ENCODE measurements around the gene TRIM67.

TRIM67 gene

GRCh38 chr1:231232870-231233734, 71.2 kb downstream of the TRIM67 start:
- TF ChIP-seq, protein P1, sequence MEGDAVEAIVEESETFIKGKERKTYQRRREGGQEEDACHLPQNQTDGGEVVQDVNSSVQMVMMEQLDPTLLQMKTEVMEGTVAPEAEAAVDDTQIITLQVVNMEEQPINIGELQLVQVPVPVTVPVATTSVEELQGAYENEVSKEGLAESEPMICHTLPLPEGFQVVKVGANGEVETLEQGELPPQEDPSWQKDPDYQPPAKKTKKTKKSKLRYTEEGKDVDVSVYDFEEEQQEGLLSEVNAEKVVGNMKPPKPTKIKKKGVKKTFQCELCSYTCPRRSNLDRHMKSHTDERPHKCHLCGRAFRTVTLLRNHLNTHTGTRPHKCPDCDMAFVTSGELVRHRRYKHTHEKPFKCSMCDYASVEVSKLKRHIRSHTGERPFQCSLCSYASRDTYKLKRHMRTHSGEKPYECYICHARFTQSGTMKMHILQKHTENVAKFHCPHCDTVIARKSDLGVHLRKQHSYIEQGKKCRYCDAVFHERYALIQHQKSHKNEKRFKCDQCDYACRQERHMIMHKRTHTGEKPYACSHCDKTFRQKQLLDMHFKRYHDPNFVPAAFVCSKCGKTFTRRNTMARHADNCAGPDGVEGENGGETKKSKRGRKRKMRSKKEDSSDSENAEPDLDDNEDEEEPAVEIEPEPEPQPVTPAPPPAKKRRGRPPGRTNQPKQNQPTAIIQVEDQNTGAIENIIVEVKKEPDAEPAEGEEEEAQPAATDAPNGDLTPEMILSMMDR (IDR thresholded peaks at IDR 0.05; ENCODE audit: unreplicated experiment in 3 of 3), result no peak
- Mint-ChIP-seq H3K36me3 (ENCODE audit: low read depth) (peaks cover 23% of the 10 kb centered on the region), H3K4me1 (peaks cover 15% of the 10 kb centered on the region), H3K9me3 (no peaks in the 10 kb centered on the region), H3K4me3 (no peak overlapping the region), H3K27me3 (ENCODE audit: low read depth) (no peaks in the 10 kb centered on the region), H3K27ac (peak overlapping the region; percentile 3 to 90 (median 10))

DNA sequence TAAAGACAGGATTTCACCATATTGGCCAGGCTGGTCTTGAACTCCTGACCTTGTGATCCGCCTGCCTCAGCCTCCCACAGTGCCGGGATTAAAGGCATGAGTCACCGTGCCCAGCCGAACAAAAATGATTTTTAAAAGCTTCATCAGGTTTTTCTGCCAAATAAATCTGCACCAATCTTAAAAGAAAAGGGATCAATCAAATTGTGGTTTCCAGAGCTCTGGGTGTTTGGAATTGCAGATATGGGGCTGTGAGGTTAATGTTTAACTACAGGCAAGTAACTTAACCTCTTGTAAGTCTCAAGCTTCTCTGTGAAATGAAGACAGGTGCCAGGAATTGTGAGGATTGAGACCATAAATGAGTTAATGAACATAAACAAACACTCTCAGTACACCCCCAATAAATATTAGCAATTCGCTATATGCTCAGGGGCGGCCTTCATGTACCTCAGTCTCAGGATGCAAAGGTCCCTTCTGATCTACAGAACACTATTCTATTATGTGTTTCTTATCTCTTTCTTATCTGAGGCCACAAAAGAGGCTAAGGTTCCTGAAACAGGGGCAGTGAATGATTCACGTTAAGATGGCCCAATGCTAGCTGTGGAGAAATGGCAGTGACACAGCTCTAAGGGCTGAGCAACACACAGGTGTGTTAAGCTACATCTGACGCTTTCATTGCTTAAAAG, 72.0 kb downstream of the TRIM67 start:
- no peak overlapping the region for H3K4me3 Mint-ChIP-seq
- peaks cover 15% of the 10 kb centered on the region for H3K4me1 Mint-ChIP-seq
- no peaks in the 10 kb centered on the region for H3K9me3 Mint-ChIP-seq
- TF ChIP-seq, protein P1 (IDR thresholded peaks at IDR 0.05; ENCODE audit: unreplicated experiment in 3 of 3), result no peak
- peaks cover 28% of the 10 kb centered on the region for H3K36me3 Mint-ChIP-seq (ENCODE audit: low read depth)
- no peaks in the 10 kb centered on the region for H3K27me3 Mint-ChIP-seq (ENCODE audit: low read depth)
- H3K27ac Mint-ChIP-seq, result peak overlapping the region; percentile 4 to 90 (median 54)

- TF ChIP-seq, protein P1 (IDR thresholded peaks at IDR 0.05; ENCODE audit: unreplicated experiment in 3 of 3), result no peak
- Mint-ChIP-seq H3K9me3 (no peaks in the 10 kb centered on the region), H3K4me3 (no peak overlapping the region), H3K4me1 (peaks cover 16% of the 10 kb centered on the region), H3K36me3 (ENCODE audit: low read depth) (peaks cover 31% of the 10 kb centered on the region), H3K27ac (peak overlapping the region; percentile 4 to 90 (median 50)), H3K27me3 (ENCODE audit: low read depth) (no peaks in the 10 kb centered on the region)
These were observed 72.6 kb downstream of the TRIM67 start for GRCh38 chr1:231234506-231234905.

DNA sequence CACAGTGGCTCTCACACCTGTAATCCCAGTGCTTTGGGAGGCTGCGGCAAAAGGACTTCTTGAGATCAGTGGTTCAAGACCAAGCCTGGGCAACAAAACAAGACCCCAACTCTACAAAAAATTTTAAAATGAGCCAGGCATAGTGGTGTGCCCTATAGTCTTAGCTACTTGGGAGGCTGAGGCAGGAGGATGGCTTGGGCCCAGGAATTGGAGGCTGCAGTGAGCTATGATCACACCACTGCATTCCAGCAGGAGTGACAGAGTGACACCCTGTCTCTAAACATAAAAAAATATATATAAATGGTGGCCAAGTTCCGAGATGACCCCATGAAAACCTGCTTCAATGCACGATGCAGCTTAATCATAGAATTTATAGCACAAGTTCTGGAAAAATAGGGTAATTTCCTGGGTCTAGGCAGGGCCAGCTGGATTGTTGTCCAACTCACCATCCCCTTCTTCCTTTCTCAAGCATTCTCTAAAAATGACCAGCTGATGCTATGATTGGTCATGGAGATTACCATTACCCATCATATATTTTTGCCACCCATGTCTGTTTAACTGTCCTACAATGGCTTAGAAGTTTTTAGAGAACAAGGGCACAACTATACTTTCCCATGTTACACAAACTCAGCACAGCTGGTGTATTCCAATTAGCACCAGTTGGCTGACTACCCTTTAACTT, 73.8 kb downstream of the TRIM67 start:
- Mint-ChIP-seq H3K27ac (peak overlapping the region in 2 of 3 experiments; percentile 25 to 72), H3K27me3 (ENCODE audit: low read depth) (no peaks in the 10 kb centered on the region), H3K4me3 (no peak overlapping the region), H3K9me3 (no peaks in the 10 kb centered on the region), H3K4me1 (peaks cover 26% of the 10 kb centered on the region), H3K36me3 (ENCODE audit: low read depth) (peaks cover 31% of the 10 kb centered on the region)
- TF ChIP-seq, protein P1 (IDR thresholded peaks at IDR 0.05; ENCODE audit: unreplicated experiment in 3 of 3), result no peak

DNA sequence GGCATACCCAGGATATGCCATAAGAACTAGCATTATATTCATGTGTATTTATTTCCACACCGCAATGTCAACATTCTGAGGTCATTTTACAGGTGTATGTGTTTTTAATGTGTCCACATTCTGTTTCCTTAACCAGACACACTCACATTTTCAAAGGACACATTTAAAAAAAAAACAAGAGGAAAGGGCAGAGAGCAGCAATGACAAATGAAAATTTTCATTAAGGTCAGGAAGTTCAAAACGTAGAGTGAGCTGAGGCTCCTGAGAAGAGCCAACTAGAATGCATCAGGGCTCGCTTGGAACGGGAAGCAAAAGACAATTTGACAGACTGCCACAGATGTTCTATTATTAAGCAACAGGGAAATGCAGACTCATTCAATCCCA, 74.3 kb downstream of the TRIM67 start:
- Mint-ChIP-seq H3K4me1 (peaks cover 26% of the 10 kb centered on the region), H3K4me3 (peak overlapping the region in 1 of 3 experiments; percentile 21), H3K27ac (peak overlapping the region in 2 of 3 experiments; percentile 25 to 72), H3K27me3 (ENCODE audit: low read depth) (no peaks in the 10 kb centered on the region), H3K9me3 (no peaks in the 10 kb centered on the region), H3K36me3 (ENCODE audit: low read depth) (peaks cover 26% of the 10 kb centered on the region)
- TF ChIP-seq, protein P1 (IDR thresholded peaks at IDR 0.05; ENCODE audit: unreplicated experiment in 3 of 3), result no peak
